Activated CD4-positive, alpha-beta T cell treated with anti-CD3 and anti-CD28 coated beads for 1 hour (primary cell): ENCODE measurements around the gene MKLN1.
"Not testable (repeated sequence)": the region's sequence is repeated elsewhere in the genome, so short reads cannot be mapped to it uniquely, and the experiment has no call there.

Experiments
- DNase-seq: peaks from one replicate; pipeline ENCODE4 v3.0.0-alpha.2; 2020

Gene MKLN1

DNA sequence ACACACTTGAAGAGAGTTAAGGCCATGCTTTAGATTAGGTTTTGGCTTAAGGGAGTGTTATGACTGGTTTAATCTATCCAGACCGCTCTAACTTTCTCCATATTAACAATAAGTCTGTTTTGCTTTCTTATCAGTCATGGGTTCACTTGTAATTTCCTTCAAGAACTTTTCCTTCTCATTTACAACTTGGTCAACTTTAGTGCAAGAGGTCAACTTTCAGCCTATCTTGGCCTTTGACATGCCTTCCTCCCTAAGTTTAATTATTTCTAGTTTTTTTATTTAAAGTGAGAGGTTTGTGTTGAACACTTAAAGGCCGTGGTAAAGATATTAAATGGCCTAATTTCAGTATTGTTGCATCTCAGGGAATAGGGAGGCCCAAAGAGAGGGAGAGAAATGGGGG is 75.6 kb downstream of the MKLN1 start:
- DNase-seq = no peak

- DNase-seq = no peak
These were observed 76.7 kb downstream of the MKLN1 start for GRCh38 chr7:131404226-131404911.

- no peak for DNase-seq
These were observed 81.6 kb downstream of the MKLN1 start for GRCh38 chr7:131409129-131409766.

DNA sequence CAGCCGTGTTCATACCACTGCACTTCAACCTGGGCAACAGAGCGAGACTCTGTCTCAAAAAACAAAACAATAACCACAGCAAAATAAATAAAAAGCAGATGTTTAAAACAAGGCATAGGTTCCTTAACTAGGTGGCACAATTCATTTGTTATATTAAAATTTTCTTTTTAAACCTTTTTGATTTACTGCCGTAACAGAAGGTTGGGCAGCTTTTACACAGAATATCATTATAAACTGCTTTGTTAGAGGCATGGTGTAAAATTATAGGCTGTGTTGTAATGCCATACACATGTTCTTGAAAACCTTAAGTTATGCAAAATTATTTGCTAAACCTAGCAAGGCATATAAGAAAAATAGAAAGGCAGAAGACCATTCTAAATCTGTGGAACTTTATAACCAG is 84.4 kb downstream of the MKLN1 start:
- DNase-seq = no peak

DNA sequence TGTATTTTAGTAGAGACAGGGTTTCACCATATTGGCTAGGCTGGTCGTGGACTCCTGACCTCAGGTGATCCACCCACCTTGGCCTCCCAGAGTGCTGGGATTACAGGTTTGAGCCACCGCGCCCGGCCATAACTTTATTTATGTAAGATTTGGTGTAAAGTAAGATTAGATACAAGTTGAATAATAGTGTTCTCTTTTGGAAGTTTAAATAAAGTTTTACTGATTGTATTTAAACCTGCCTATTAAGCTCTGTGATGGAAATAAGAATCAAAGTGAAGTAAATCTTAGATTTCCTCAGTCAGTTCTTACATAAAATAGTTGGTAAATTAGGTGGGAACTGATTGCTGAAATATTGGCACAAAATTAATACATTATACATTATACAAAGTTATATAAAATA is 86.0 kb downstream of the MKLN1 start:
- no peak for DNase-seq

- no peak for DNase-seq
These were observed 96.6 kb downstream of the MKLN1 start for GRCh38 chr7:131424219-131424822.

- no peak for DNase-seq
These were observed 98.3 kb downstream of the MKLN1 start for GRCh38 chr7:131425992-131426391.

DNA sequence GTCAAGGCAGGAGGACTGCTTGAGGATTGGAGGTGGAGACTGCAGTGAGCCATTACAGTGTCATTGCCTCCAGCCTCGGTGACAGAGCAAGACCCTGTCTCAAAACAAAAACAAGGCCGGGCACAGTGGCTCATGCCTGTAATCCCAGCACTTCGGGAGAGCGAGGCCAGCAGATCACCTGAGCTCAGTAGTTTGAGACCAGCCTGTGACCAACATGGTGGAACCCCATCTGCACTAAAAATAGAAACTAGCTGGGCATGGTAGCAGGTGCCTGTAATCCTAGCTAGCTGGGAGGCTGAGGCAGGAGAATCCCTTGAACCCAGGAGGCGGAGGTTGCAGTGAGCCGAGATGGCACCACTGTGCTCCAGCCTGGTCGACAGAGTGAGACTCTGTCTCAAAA is 103.2 kb downstream of the MKLN1 start:
- DNase-seq = not testable (repeated sequence)

- DNase-seq = no peak
These were observed 103.6 kb downstream of the MKLN1 start for GRCh38 chr7:131431289-131431688.

DNA sequence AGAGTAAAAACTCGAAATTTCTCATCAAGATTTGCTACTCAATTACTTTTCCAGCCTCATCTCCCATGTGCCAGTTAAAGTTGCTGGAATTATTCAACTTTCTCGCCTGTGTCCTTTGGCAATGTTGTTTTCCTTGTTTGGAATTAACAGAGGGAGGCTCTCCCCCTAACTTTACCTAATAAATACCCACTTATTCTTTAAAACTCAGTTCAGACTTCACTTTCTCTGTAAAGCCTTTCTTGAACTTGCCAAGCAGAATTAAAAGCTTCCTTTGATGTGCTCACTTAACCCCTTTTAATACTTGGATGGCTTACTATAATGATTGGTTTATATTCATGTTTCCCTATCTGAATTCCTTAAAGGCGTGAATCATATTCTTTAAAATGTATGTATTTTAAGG is 104.1 kb downstream of the MKLN1 start:
- DNase-seq = no peak

GRCh38 chr7:131436384-131436783 is 108.7 kb downstream of the MKLN1 start:
- DNase-seq = no peak

DNA sequence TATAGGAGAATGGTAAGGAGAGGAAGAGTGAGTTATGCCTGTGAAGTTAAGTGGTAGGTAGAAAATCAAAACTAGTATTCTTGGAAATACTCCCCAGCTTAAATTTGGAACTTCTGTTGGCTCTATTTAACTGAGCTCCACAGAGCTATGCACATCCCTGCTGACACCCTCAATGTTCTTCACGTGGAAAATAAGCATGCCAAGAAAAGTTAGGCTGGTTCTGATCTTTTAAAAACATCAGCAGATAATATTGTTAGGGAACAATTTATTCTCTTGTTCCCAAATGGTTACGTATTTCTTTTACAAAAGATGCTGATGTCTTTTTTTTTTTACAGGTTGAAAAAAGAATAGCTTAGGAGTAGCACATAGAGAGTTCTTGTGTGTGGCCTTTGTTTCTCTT is 111.3 kb downstream of the MKLN1 start:
- no peak for DNase-seq

- no peak for DNase-seq
These were observed 115.8 kb downstream of the MKLN1 start for GRCh38 chr7:131443496-131443895.

DNA sequence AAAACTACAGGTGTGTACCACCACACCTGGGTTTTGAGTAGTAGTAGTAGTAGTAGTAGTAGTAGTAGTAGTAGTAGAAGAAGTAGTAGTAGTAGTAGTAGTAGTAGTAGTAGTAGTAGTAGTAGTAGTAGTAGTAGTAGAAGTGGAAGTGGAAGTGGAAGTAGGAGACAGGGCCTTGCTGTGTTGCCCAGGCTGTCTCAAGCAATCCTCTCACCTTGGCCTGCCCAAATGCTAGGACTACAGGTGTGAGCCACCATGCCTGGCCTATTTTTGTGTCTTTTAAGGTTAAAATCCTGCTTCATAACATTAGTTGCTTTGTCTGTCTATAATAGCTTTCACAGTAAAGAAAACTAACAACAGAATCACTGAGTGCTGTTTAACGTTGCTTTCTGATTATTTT is 117.0 kb downstream of the MKLN1 start:
- no peak for DNase-seq

- DNase-seq = no peak
These were observed 121.8 kb downstream of the MKLN1 start for GRCh38 chr7:131449373-131449902.

- DNase-seq = no peak
These were observed 126.8 kb downstream of the MKLN1 start for GRCh38 chr7:131454498-131454897.

GRCh38 chr7:131455001-131455400 is 127.3 kb downstream of the MKLN1 start:
- DNase-seq = no peak

GRCh38 chr7:131455546-131455945 is 127.9 kb downstream of the MKLN1 start:
- DNase-seq = no peak

DNA sequence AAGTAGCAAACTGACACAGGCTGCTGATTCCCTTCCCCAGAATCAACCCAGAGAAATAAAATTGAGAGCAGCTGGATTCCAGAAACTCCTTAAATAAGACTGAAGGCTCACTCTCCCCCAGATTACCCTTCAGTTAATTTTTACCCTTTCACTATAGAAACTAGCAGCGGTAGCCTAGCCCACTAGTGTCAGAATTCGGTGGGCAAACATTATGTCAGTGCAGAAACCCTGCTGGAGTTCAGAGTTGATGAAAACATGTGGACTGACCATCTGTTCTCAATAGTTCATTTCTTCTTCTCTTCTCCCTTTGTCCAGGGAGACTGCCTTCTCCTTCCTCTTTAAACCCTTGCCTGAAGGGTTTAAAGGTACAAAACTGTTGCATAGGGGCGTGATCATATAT is 128.7 kb downstream of the MKLN1 start:
- no peak for DNase-seq

GRCh38 chr7:131459256-131459655 is 131.6 kb downstream of the MKLN1 start:
- no peak for DNase-seq

- DNase-seq = no peak
These were observed 134.4 kb downstream of the MKLN1 start for GRCh38 chr7:131462059-131462458.

DNA sequence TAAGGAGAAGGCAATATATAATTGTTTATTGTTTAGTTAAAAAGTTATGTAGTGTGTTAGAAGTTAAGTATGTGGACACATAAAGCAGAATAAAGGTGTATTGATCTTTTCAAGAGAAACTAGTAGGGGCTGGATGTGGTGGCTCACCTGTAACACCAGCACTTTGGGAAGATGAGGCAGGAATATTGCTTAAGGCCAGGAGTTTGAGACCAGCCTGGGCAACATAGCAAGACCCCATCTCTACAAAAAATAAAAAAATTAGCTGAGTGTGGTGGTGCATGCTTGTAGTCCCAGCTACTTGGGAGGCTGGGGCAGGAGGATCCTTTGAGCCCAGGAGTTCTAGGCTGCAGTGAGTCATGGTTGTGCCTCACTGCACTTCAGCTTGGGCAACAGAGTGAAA is 135.0 kb downstream of the MKLN1 start:
- DNase-seq = not testable (repeated sequence)

DNA sequence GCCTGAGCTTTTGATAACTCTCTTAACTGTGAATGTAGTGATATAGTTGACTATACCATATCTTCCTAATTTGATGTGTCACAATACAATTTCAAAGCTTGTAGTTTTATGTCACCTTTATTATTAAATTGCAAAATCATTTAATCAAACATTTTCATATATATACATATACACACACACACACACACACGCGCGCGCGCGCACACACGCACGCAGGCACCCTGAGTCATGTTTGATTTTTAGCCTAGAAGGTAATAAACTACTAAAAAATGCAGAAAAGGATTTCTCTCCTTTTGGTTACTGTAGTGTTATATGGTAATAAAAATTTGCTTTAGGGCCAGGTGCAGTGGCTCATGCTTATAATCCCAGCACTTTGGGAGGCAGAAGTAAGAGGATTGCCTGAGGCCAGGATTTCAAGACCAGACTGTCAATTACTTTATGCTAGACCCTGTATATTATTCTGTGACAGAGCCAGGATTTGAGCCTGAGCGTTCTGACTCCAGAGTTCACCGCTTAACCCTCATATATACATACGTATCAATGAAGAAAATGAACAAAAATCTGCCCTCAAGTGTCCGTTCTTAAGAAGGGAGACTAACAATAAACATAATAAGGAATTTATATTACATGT is 139.2 kb downstream of the MKLN1 start:
- DNase-seq = no peak

DNA sequence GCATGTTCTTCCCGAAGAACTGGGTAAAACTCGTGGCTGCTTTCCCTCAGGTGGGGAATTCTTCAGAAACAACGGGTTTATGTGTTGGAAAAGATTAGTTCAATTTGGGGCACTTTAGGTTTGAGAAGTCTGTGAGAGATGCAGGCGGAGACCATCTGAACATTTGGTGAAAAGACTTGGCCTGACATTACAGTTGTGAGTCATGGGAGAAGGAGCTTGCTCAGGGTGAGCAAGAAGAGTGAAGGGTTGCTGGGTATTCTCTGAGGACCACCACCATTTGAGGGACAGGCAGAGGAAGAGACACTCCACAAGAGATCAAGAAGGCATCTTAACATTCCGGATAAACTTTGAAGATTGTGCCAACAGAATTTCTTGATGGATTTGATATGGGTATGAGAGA is 140.1 kb downstream of the MKLN1 start:
- no peak for DNase-seq
